CD4-positive, alpha-beta T cell (primary cell): ENCODE data around the gene HAUS6. TPM values are rescaled to one million over a fixed set of nuclear protein-coding genes. Genes with fewer than 3 reads are reported as not detected.

ENCODE experiments used
- ATAC-seq: fragments of 200-7000 bp; cut with Tn5 transposase; one replicate; pipeline ENCODE4 v1.10.0; 2022; ENCODE audit warnings: mild to moderate bottlenecking; ENCODE audit not compliant: poor library complexity
- CTCF ChIA-PET: fragments of 350-600 bp; sonication (Branson Sonifier 250); formaldehyde crosslinking; loops from one replicate; lab custom pipeline; 2021; ENCODE audit warnings: antibody characterized with exemption, inconsistent platforms; lab: Charles Lee
- POLR2A ChIA-PET: fragments of 350-600 bp; sonication (Branson Sonifier 250); formaldehyde crosslinking; loops from one replicate; lab custom pipeline; 2021; ENCODE audit warnings: antibody characterized with exemption, inconsistent platforms; lab: Charles Lee
- DNase-seq, 14 experiments: peaks; one replicate each; pipeline ENCODE4 v3.0.0-alpha.2; 2013 to 2020; ENCODE audit warnings: mixed read lengths in 2 of 14
- H3K27ac ChIP-seq, 2 donors: one replicate each; pipeline versions ENCODE4 v1.5.1 to v1.7.0; 2013; ENCODE audit warnings: low read length in 2 of 2, low read depth in 1 of 2, mild to moderate bottlenecking in 1 of 2
- H3K27me3 ChIP-seq, 2 experiments: 1 replicate in 1 of 2; 2 replicates in 1 of 2; pipeline versions ENCODE4 v1.6.1 to v1.7.0; 2013; ENCODE audit warnings: low read length in 2 of 2, control low read depth in 1 of 2, mild to moderate bottlenecking in 1 of 2, moderate library complexity in 1 of 2; ENCODE audit not compliant: insufficient read depth in 2 of 2, control insufficient read depth in 1 of 2
- H3K36me3 ChIP-seq: one replicate; pipeline ENCODE4 v1.6.1; 2013; ENCODE audit warnings: low read length, control low read depth; ENCODE audit not compliant: insufficient read depth
- H3K4me1 ChIP-seq: one replicate; pipeline ENCODE4 v1.6.1; 2013; ENCODE audit warnings: low read length, control low read depth; ENCODE audit not compliant: insufficient read depth
- H3K4me3 ChIP-seq: one replicate; pipeline ENCODE4 v1.5.1; 2013; ENCODE audit warnings: mild to moderate bottlenecking, low read length, moderate library complexity
- H3K9me3 ChIP-seq, 2 experiments: 1 replicate in 1 of 2; 2 replicates in 1 of 2; pipeline versions ENCODE4 v1.6.1 to v1.7.0; 2013; ENCODE audit warnings: low read length in 2 of 2, mild to moderate bottlenecking in 2 of 2, control low read depth in 1 of 2, moderate library complexity in 1 of 2; ENCODE audit not compliant: control insufficient read depth in 1 of 2, insufficient read depth in 1 of 2
- H3K27ac Mint-ChIP-seq: one replicate; pipeline ENCODE4 v1.8.0; 2020; ENCODE audit warnings: mixed read lengths
- H3K27me3 Mint-ChIP-seq: one replicate; pipeline ENCODE4 v1.8.0; 2021; ENCODE audit warnings: mixed read lengths
- H3K36me3 Mint-ChIP-seq: one replicate; pipeline ENCODE4 v1.8.0; 2021; ENCODE audit warnings: low read depth, mixed read lengths
- H3K4me1 Mint-ChIP-seq: one replicate; pipeline ENCODE4 v1.8.0; 2021; ENCODE audit warnings: low read depth, mixed read lengths
- H3K4me3 Mint-ChIP-seq: one replicate; pipeline ENCODE4 v1.8.0; 2020; ENCODE audit warnings: mild to moderate bottlenecking, mixed read lengths
- H3K9me3 Mint-ChIP-seq: one replicate; pipeline ENCODE4 v1.8.0; 2020; ENCODE audit warnings: mixed read lengths
- intact Hi-C, 2 experiments: fragments of 100-400 bp; cut with DNase I in 1 of 2; cut with micrococcal nuclease in 1 of 2; formaldehyde crosslinking; loops; one replicate each; pipeline versions ENCODE4 v1.15.1 to v1.9.0; 2023 to 2025; cut with DNase I, micrococcal nuclease
- total RNA-seq, 174 experiments: library from RNA in 2 of 174; stranded (reverse) in 2 of 174; gene quantifications; one replicate each; pipeline ENCODE4 v1.2.3 and lab custom pipeline; 2021 to 2026
- TF ChIP-seq, protein P1 (sequence below): fragments of 200-600 bp; IDR thresholded peaks from one replicate; pipeline ENCODE4 v1.8.0; 2022; ENCODE audit warnings: antibody characterized with exemption, mild to moderate bottlenecking

The HAUS6 gene
- total RNA-seq, 2 experiments from 2014 or later, result 14.9 to 17.2 TPM

GRCh38 chr9:19032406-19032805, 70.3 kb downstream of the HAUS6 start:
- H3K27me3 Mint-ChIP-seq, result peaks cover 5% of the 10 kb centered on the region
- no peak for DNase-seq
- POLR2A ChIA-PET, result no interaction called here

DNA sequence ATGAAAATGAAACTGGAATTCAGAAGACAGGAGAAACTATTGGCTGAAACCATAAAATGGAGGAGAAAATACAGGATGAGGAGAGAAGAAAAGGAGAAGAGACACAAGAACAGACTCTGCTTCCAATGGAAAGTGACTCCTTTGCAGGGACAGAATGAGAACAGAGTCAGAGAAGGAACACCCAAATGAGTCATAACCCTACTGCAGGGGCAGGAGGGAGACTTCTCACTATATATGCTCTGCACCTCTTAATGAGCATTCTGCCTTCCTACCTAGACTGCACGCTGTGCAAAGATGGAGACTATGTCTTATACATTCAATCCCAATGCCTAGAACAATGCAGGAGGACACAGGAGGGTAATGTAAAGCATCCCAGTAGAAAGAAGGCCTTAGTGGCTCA, 71.8 kb downstream of the HAUS6 start:
- Mint-ChIP-seq H3K4me3 (no peak overlapping the region), H3K27ac (no peak overlapping the region), H3K27me3 (peaks cover 10% of the 10 kb centered on the region), H3K4me1 (no peaks in the 10 kb centered on the region), H3K36me3 (no peaks in the 10 kb centered on the region), H3K9me3 (no peaks in the 10 kb centered on the region)
- H3K9me3 ChIP-seq, result no peaks in the 10 kb centered on the region
- H3K36me3 ChIP-seq, result no peaks in the 10 kb centered on the region
- H3K4me1 ChIP-seq, result no peaks in the 10 kb centered on the region
- POLR2A ChIA-PET, result no interaction called here
- intact Hi-C loops, result no loop called here
- no peak overlapping the region for H3K27ac ChIP-seq
- CTCF ChIA-PET, result no interaction called here
- DNase-seq, result no peak
- ATAC-seq, result no peak
- H3K27me3 ChIP-seq, result peaks cover 0 to 6% of the 10 kb centered on the region in 2 experiments
- TF ChIP-seq, protein P1, sequence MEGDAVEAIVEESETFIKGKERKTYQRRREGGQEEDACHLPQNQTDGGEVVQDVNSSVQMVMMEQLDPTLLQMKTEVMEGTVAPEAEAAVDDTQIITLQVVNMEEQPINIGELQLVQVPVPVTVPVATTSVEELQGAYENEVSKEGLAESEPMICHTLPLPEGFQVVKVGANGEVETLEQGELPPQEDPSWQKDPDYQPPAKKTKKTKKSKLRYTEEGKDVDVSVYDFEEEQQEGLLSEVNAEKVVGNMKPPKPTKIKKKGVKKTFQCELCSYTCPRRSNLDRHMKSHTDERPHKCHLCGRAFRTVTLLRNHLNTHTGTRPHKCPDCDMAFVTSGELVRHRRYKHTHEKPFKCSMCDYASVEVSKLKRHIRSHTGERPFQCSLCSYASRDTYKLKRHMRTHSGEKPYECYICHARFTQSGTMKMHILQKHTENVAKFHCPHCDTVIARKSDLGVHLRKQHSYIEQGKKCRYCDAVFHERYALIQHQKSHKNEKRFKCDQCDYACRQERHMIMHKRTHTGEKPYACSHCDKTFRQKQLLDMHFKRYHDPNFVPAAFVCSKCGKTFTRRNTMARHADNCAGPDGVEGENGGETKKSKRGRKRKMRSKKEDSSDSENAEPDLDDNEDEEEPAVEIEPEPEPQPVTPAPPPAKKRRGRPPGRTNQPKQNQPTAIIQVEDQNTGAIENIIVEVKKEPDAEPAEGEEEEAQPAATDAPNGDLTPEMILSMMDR, result no peak
- no peak overlapping the region for H3K4me3 ChIP-seq

More at GRCh38 chr9:19032406-19032805, 70.3 kb downstream of the HAUS6 start:
- no peaks in the 10 kb centered on the region for H3K36me3 Mint-ChIP-seq
- TF ChIP-seq, protein P1, result no peak
- H3K9me3 Mint-ChIP-seq, result no peaks in the 10 kb centered on the region
- ATAC-seq, result no peak
- no peaks in the 10 kb centered on the region for H3K4me1 ChIP-seq
- intact Hi-C loops, result no loop called here
- H3K4me1 Mint-ChIP-seq, result no peaks in the 10 kb centered on the region
- H3K9me3 ChIP-seq, result no peaks in the 10 kb centered on the region
- H3K27ac ChIP-seq, result no peak overlapping the region
- no peak overlapping the region for H3K4me3 Mint-ChIP-seq
- H3K27ac Mint-ChIP-seq, result no peak overlapping the region
- H3K36me3 ChIP-seq, result no peaks in the 10 kb centered on the region
- CTCF ChIA-PET, result no interaction called here
- peaks cover 0 to 6% of the 10 kb centered on the region in 2 experiments for H3K27me3 ChIP-seq
- H3K4me3 ChIP-seq, result no peak overlapping the region

- Mint-ChIP-seq H3K4me1 (no peaks in the 10 kb centered on the region), H3K9me3 (no peaks in the 10 kb centered on the region), H3K36me3 (no peaks in the 10 kb centered on the region), H3K27me3 (peaks cover 10% of the 10 kb centered on the region), H3K4me3 (no peak overlapping the region), H3K27ac (no peak overlapping the region)
- CTCF ChIA-PET, result interaction anchor here (0.7 to 1.4 kb wide), 3 partner anchors 20 to 770 kb away, joined by 3 to 4 read pairs (median 4); partner anchors contain the start of gene RRAGA
- Histone ChIP-seq H3K9me3 (no peaks in the 10 kb centered on the region), H3K4me1 (no peaks in the 10 kb centered on the region), H3K36me3 (no peaks in the 10 kb centered on the region), H3K27ac (no peak overlapping the region), H3K4me3 (no peak overlapping the region), H3K27me3 (peaks cover 0 to 6% of the 10 kb centered on the region in 2 experiments)
- POLR2A ChIA-PET, result no interaction called here
- ATAC-seq (no peak), DNase-seq (peak in 4 of 14 experiments; percentile 33 to 62 (median 50))
- intact Hi-C loops, result loop anchor here (2.0 to 10.0 kb wide), 4 partner anchors 428 to 1494 kb away; no protein-coding TSS in a partner anchor
- TF ChIP-seq, protein P1, result peak; percentile 75
Measured at GRCh38 chr9:19028835-19029451, 73.8 kb downstream of the HAUS6 start.
